Endothelial cell of umbilical vein (primary cell): ENCODE data around the gene INPP4B. TPM values are rescaled to one million over a fixed set of nuclear protein-coding genes. Genes with fewer than 3 reads are reported as not detected.

Source experiments
- BruUV-seq: library from RNA; stranded (reverse); fragments of 400-500 nt; replicated peaks from 2 replicates; lab custom pipeline; 2021; lab: Mats Ljungman, UMichigan
- CTCF ChIA-PET: fragments of 300-600, 350-600 bp; sonication (Branson Sonifier 250); formaldehyde crosslinking; loops from one replicate; lab custom pipeline; 2021; ENCODE audit warnings: antibody characterized with exemption, inconsistent platforms; lab: Charles Lee
- POLR2A ChIA-PET: fragments of 300-600, 350-600 bp; sonication (Branson Sonifier 250); formaldehyde crosslinking; loops from one replicate; lab custom pipeline; 2021; ENCODE audit warnings: antibody characterized with exemption, inconsistent platforms; lab: Charles Lee
- DNase-seq: peaks from one replicate; pipeline ENCODE4 v3.0.0-alpha.2; 2011; ENCODE audit warnings: low read depth, low spot score
- FAIRE-seq: peaks from 2 replicates; lab custom pipeline; 2011; peaks lifted over from hg19 to GRCh38; lab: Jason Lieb, UNC
- H2AFZ ChIP-seq: 2 replicates; pipeline ENCODE4 v1.6.0; 2012; ENCODE audit warnings: low read depth, low read length, control low read depth, inconsistent platforms
- H3K27ac ChIP-seq: 2 replicates; pipeline ENCODE4 v1.5.1; 2011; ENCODE audit warnings: low read depth, mild to moderate bottlenecking, control low read depth, low read length, moderate library complexity; ENCODE audit not compliant: insufficient read depth
- H3K27me3 ChIP-seq, 2 experiments: 2 replicates each; pipeline versions ENCODE4 v1.6.0 to v1.6.1; 2011; ENCODE audit warnings: low read length in 2 of 2, mixed read lengths in 1 of 2; ENCODE audit not compliant: control insufficient read depth in 2 of 2, insufficient read depth in 2 of 2
- H3K36me3 ChIP-seq, 2 experiments: 2 replicates in 1 of 2; 3 replicates in 1 of 2; pipeline ENCODE4 v1.5.1; 2011; ENCODE audit warnings: low read length in 2 of 2, mild to moderate bottlenecking in 1 of 2, moderate library complexity in 1 of 2; ENCODE audit not compliant: control insufficient read depth in 2 of 2, insufficient read depth in 2 of 2; ENCODE audit errors: extremely low read depth in 1 of 2
- H3K4me1 ChIP-seq: 3 replicates; pipeline ENCODE4 v1.5.1; 2011; ENCODE audit warnings: mild to moderate bottlenecking, low read length; ENCODE audit not compliant: control insufficient read depth, insufficient read depth; ENCODE audit errors: extremely low read depth
- H3K4me2 ChIP-seq: 2 replicates; pipeline ENCODE4 v1.6.1; 2011; ENCODE audit warnings: low read length, control low read depth, mixed read lengths; ENCODE audit not compliant: insufficient read depth
- H3K4me3 ChIP-seq, 3 experiments: fragments of 200-600 bp in 1 of 3; sonication (generic), shearing (Covaris generic) in 1 of 3; replicated peaks in 1 of 3; 2 replicates each; pipeline ENCODE4 v1.5.1; 2011 to 2016; ENCODE audit warnings: control low read depth in 3 of 3, low read length in 3 of 3, mild to moderate bottlenecking in 2 of 3, inconsistent platforms in 1 of 3, low read depth in 1 of 3, moderate library complexity in 1 of 3; ENCODE audit not compliant: insufficient read depth in 1 of 3
- H3K79me2 ChIP-seq: 2 replicates; pipeline ENCODE4 v1.6.0; 2012; ENCODE audit warnings: low read length, inconsistent platforms; ENCODE audit not compliant: control insufficient read depth, insufficient read depth
- H3K9ac ChIP-seq: replicated peaks from 2 replicates; pipeline ENCODE3; 2011; ENCODE audit warnings: low read length, control low read depth; ENCODE audit not compliant: insufficient read depth; ENCODE audit errors: extremely low read depth
- H3K9me1 ChIP-seq: replicated peaks from 3 replicates; pipeline ENCODE4 v1.6.0; 2011; ENCODE audit warnings: mild to moderate bottlenecking, low read length; ENCODE audit not compliant: control insufficient read depth, insufficient read depth; ENCODE audit errors: extremely low read depth
- H3K9me3 ChIP-seq: replicated peaks from 2 replicates; pipeline ENCODE4 v1.5.1; 2012; ENCODE audit warnings: low read length, inconsistent platforms; ENCODE audit not compliant: control insufficient read depth, insufficient read depth
- H4K20me1 ChIP-seq: replicated peaks from 2 replicates; pipeline ENCODE3; 2011; ENCODE audit warnings: mild to moderate bottlenecking, low read length; ENCODE audit not compliant: control insufficient read depth, insufficient read depth; ENCODE audit errors: extremely low read depth
- CTCF ChIP-seq, 2 donors: IDR thresholded peaks; 1 replicate in 1 of 2; 2 replicates in 1 of 2; pipeline ENCODE4 v1.5.1; 2011; ENCODE audit warnings: low read length in 2 of 2, mild to moderate bottlenecking in 2 of 2, moderate library complexity in 2 of 2, control low read depth in 1 of 2, inconsistent platforms in 1 of 2, low read depth in 1 of 2; ENCODE audit not compliant: insufficient read depth in 1 of 2; ENCODE audit errors: extremely low read depth in 1 of 2
- EZH2 ChIP-seq: IDR thresholded peaks from 2 replicates; pipeline ENCODE4 v1.6.1; 2012; ENCODE audit warnings: borderline replicate concordance, low read depth, mild to moderate bottlenecking, moderate library complexity, low read length, inconsistent platforms; ENCODE audit not compliant: severe bottlenecking
- FOS ChIP-seq: IDR thresholded peaks from 2 replicates; pipeline ENCODE4 v1.6.1; 2011; ENCODE audit warnings: mild to moderate bottlenecking, low read length, moderate library complexity, borderline replicate concordance; ENCODE audit not compliant: insufficient read depth
- GATA2 ChIP-seq: IDR thresholded peaks from 2 replicates; pipeline ENCODE4 v1.7.0; 2011; ENCODE audit warnings: low read depth, mild to moderate bottlenecking, moderate library complexity, mixed read lengths, low read length; ENCODE audit not compliant: insufficient read length, insufficient read depth
- JUN ChIP-seq: IDR thresholded peaks from 2 replicates; pipeline ENCODE4 v1.6.1; 2011; ENCODE audit warnings: borderline replicate concordance, low read depth; ENCODE audit not compliant: insufficient read length, insufficient read depth
- MAX ChIP-seq: IDR thresholded peaks from 2 replicates; pipeline ENCODE4 v1.6.1; 2011; ENCODE audit not compliant: insufficient read depth, insufficient read length
- MYC ChIP-seq: IDR thresholded peaks from one replicate; pipeline ENCODE4 v1.6.1; 2011; ENCODE audit warnings: mild to moderate bottlenecking, low read depth, low read length
- POLR2A ChIP-seq: IDR thresholded peaks from 2 replicates; pipeline ENCODE4 v1.6.1; 2012; ENCODE audit warnings: low read depth, mild to moderate bottlenecking, control low read depth, low read length
- POLR2AphosphoS5 ChIP-seq: IDR thresholded peaks from 2 replicates; pipeline ENCODE4 v1.6.1; 2012; ENCODE audit warnings: low read depth, mild to moderate bottlenecking, control low read depth, low read length, moderate library complexity; ENCODE audit not compliant: insufficient read depth
- dilution Hi-C: fragments of 300-500 bp; cut with MboI; formaldehyde crosslinking; loops from one replicate; pipeline ENCODE4 v1.15.0; 2019; ENCODE audit warnings: low sequenced_read_pairs; ENCODE audit not compliant: extremely low pct_ligation_motif_present
- intact Hi-C: fragments of 100-400 bp; cut with micrococcal nuclease; formaldehyde crosslinking; loops from one replicate; pipeline ENCODE4 v1.10.0; 2022
- polyA plus RNA-seq, 4 experiments: library from polyadenylated mRNA; depleted of rRNA in 3 of 4; stranded (reverse) in 3 of 4; unstranded in 1 of 4; fragments of >200 nt; gene quantifications; 2 replicates each; pipeline versions ENCODE4 v1.2.1 to v1.2.3, GENCODE V29; 2011 to 2012; ENCODE audit warnings: missing spikeins in 1 of 4
- total RNA-seq: library from RNA; stranded (reverse); gene quantifications from 2 replicates; pipeline ENCODE4 v1.2.3, GENCODE V29; 2021

Gene INPP4B
- total and polyA plus RNA-seq, 2 donors (not counting 3 experiments of a cell fraction or from before 2014, with no cell fraction given): 0.41 to 3.1 TPM

DNA sequence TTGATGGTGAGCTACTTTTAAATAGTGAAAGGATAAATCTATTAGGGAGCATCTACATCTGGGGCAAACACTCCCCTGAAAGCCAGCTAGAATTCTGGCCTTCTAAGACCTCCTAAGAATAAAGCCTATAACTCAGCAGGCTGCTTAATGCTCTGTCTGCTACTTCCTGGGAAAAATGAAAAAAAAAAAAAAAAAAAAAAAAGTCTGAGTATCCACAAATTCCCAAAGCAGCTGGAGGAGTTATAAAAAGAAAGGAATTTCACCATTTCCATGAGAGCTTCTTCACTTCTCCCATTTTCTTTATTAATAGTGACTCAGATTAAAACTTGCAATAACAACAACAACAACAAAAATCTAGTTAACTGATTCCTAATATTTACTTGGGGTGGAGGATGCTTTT lies 511.2 kb downstream of the INPP4B start:
- POLR2A ChIA-PET: interaction anchor here (0.6 kb wide), 1 partner anchor 418 kb away, joined by 3 read pairs; no protein-coding TSS in a partner anchor
- Histone ChIP-seq H3K4me3 (no peak overlapping the region), H4K20me1 (no peaks in the 10 kb centered on the region), H3K4me1 (no peaks in the 10 kb centered on the region), H3K9me1 (no peaks in the 10 kb centered on the region), H3K27ac (no peak overlapping the region), H3K9me3 (no peaks in the 10 kb centered on the region), H2AFZ (no peak overlapping the region), H3K36me3 (no peaks in the 10 kb centered on the region), H3K4me2 (no peak overlapping the region), H3K79me2 (no peaks in the 10 kb centered on the region), H3K9ac (no peak overlapping the region), H3K27me3 (no peaks in the 10 kb centered on the region)
- dilution Hi-C loops: no loop called here
- DNase-seq (no peak), FAIRE-seq (no peak)
- TF ChIP-seq EZH2: no peak
- TF ChIP-seq GATA2: no peak
- TF ChIP-seq JUN: no peak
- TF ChIP-seq FOS: no peak
- no peak for TF ChIP-seq MAX
- TF ChIP-seq MYC: no peak
- no peak for TF ChIP-seq CTCF (IDR thresholded peaks at IDR 0.05; ENCODE audit: extremely low read depth in 1 of 2, insufficient read depth in 1 of 2, low read depth in 1 of 2, low read length in 2 of 2)
- TF ChIP-seq POLR2AphosphoS5: no peak
- no peak for TF ChIP-seq POLR2A
- no TSS peak for BruUV-seq
- intact Hi-C loops: no loop called here
- CTCF ChIA-PET: interaction anchor here (1.3 kb wide), 1 partner anchor 10 kb away, joined by 4 read pairs; no protein-coding TSS in a partner anchor
